Psoas muscle (tissue), 8 donors: ENCODE results near the gene CPOX. TPM values are rescaled to one million over a fixed set of nuclear protein-coding genes. Genes with fewer than 3 reads are reported as not detected.

Source experiments
- ATAC-seq, 4 donors: fragments of 200-7000 bp; cut with Tn5 transposase; one replicate each; pipeline ENCODE4 v1.9.1; 2020; ENCODE audit warnings: moderate library complexity in 3 of 4, mild to moderate bottlenecking in 2 of 4
- DNase-seq, 2 donors: peaks; one replicate each; pipeline ENCODE4 v3.0.0-alpha.2; 2020
- H3K27ac ChIP-seq: fragments of 200-600 bp; one replicate; pipeline ENCODE4 v1.8.0; 2022
- H3K27me3 ChIP-seq, 3 donors: fragments of 200-600 bp in 1 of 3; one replicate each; pipeline versions ENCODE4 v1.6.1 to v1.8.0; 2013 to 2022; ENCODE audit warnings: low read length in 2 of 3, mild to moderate bottlenecking in 2 of 3, moderate library complexity in 1 of 3; ENCODE audit not compliant: insufficient read depth in 3 of 3
- H3K36me3 ChIP-seq, 2 donors: fragments of 200-600 bp in 1 of 2; one replicate each; pipeline versions ENCODE4 v1.6.1 to v1.8.0; 2013 to 2022; ENCODE audit warnings: low read depth in 1 of 2, mild to moderate bottlenecking in 1 of 2, moderate library complexity in 1 of 2; ENCODE audit not compliant: insufficient read depth in 1 of 2
- H3K4me1 ChIP-seq: fragments of 200-600 bp; one replicate; pipeline ENCODE4 v1.8.0; 2022
- H3K4me3 ChIP-seq: fragments of 200-600 bp; one replicate; pipeline ENCODE4 v1.8.0; 2022; ENCODE audit warnings: mild to moderate bottlenecking
- H3K9me3 ChIP-seq: fragments of 200-600 bp; one replicate; pipeline ENCODE4 v1.8.0; 2022
- WGBS, 3 donors: extraction: QIAGEN DNeasy Blood & Tissue Kit; methylation state at CpG; one replicate each; pipeline versions ENCODE4 v1.1.6 to v1.1.7; 2013; 5-methylcytosine and 5-hydroxymethylcytosine counted together
- intact Hi-C, 2 donors: fragments of 100-400 bp; cut with DNase I; formaldehyde crosslinking; loops; one replicate each; pipeline versions ENCODE4 v1.11.0 to v1.14.2; 2022
- polyA plus RNA-seq, 3 donors: library from polyadenylated mRNA; stranded (reverse); fragments of 200-250 nt; gene quantifications; one replicate each; pipeline ENCODE4 v1.2.3, GENCODE V29; 2013
- total RNA-seq, 4 donors: library from RNA; stranded (reverse); fragmentation: NEBNext Ultra II Directional in 2 of 4; extraction: Animal tissue kit (Norgen Biotek cat#: 25700) in 2 of 4; gene quantifications; one replicate each; pipeline versions ENCODE4 v1.2.1 to v1.2.4, GENCODE V29; 2021 to 2023
- TF ChIP-seq, protein P1 (sequence below): fragments of 200-600 bp; IDR thresholded peaks from one replicate; pipeline ENCODE4 v1.8.0; 2022; ENCODE audit warnings: antibody characterized with exemption
- donor health status: healthy with polysubstance abuse.
- donor health status: DM: no; HTN: no; CAD: no; lungs with moderate emphysema.
- donor health status: Bipolar disorder and iron deficiency.
- donor health status: healthy.
- donor health status: DM: yes; HTN: yes; CAD: no.
- donor health status: DM: no; HTN: no; CAD: no.
- donor health status: DM: no; HTN: no; CAD: no.
- donor health status: DM: yes; HTN: yes; CAD: no.

CPOX gene
- total and polyA plus RNA-seq, 7 donors: 5.8 to 16.4 (median 7.1) TPM

DNA sequence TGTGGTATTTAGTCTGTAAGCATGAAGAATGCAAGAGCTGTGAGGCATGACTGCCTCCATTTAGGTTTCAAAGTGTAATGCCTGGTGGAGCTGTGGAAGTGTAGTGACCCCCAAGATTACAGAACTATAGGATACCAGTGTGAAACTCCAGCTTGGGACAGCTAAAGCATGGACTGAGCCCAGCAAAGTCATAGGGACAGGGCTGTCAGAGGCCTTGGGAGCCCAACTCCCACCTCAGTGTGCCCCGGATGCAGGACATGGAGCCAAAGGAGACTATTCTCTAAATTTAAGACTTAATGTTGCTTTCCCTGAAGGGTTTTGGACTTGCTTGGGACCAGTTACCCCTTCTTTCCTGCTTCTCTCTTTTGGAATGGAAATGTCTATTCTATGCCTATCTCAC lies 50.8 kb downstream of the CPOX start:
- H3K36me3 ChIP-seq: no peaks in the 10 kb centered on the region
- DNase-seq: no peak
- no peak for ATAC-seq
- TF ChIP-seq, protein P1, sequence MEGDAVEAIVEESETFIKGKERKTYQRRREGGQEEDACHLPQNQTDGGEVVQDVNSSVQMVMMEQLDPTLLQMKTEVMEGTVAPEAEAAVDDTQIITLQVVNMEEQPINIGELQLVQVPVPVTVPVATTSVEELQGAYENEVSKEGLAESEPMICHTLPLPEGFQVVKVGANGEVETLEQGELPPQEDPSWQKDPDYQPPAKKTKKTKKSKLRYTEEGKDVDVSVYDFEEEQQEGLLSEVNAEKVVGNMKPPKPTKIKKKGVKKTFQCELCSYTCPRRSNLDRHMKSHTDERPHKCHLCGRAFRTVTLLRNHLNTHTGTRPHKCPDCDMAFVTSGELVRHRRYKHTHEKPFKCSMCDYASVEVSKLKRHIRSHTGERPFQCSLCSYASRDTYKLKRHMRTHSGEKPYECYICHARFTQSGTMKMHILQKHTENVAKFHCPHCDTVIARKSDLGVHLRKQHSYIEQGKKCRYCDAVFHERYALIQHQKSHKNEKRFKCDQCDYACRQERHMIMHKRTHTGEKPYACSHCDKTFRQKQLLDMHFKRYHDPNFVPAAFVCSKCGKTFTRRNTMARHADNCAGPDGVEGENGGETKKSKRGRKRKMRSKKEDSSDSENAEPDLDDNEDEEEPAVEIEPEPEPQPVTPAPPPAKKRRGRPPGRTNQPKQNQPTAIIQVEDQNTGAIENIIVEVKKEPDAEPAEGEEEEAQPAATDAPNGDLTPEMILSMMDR: no peak
- intact Hi-C loops: no loop called here
- no peaks in the 10 kb centered on the region for H3K9me3 ChIP-seq
- H3K27ac ChIP-seq: no peak overlapping the region
- 87 to 95% (median 89%) methylated on average over 1 of the region's 1 CpG for WGBS, 3 donors
- H3K27me3 ChIP-seq: no peaks in the 10 kb centered on the region
- no peak overlapping the region for H3K4me3 ChIP-seq
- no peaks in the 10 kb centered on the region for H3K4me1 ChIP-seq

- intact Hi-C loops: no loop called here
- 94 to 95% (median 94%) methylated on average over 1 of the region's 1 CpG for WGBS, 3 donors
- Histone ChIP-seq H3K27me3 (no peaks in the 10 kb centered on the region), H3K36me3 (no peaks in the 10 kb centered on the region), H3K4me3 (no peak overlapping the region), H3K4me1 (no peaks in the 10 kb centered on the region), H3K27ac (no peak overlapping the region), H3K9me3 (no peaks in the 10 kb centered on the region)
- DNase-seq: no peak
- TF ChIP-seq, protein P1: no peak
- ATAC-seq: no peak
Measured at GRCh38 chr3:98541695-98542094, 51.7 kb downstream of the CPOX start.

DNA sequence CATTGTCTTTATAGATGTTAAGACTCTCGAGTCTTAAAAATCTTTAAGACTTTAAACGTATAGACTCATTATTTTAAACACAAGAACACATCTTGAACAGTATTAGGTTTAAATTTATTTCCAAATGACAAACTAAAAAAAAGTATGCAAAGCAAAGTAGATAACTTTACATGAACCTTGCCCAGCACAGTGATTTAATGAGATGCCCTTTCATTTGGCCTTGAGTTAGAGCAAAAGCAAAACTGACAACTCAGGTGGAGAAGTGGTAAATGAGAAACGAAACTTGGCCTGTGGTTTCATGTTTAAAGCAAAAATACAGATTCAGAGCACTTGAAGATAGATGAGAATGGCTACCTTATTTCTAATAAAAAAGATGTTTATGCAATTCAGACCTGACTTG lies 53.1 kb downstream of the CPOX start:
- no peak overlapping the region for H3K4me3 ChIP-seq
- H3K27ac ChIP-seq: no peak overlapping the region
- ATAC-seq: no peak
- H3K27me3 ChIP-seq: no peaks in the 10 kb centered on the region
- TF ChIP-seq, protein P1: no peak
- no peaks in the 10 kb centered on the region for H3K4me1 ChIP-seq
- H3K36me3 ChIP-seq: no peaks in the 10 kb centered on the region
- no peak for DNase-seq
- intact Hi-C loops: no loop called here
- H3K9me3 ChIP-seq: no peaks in the 10 kb centered on the region
- WGBS, 3 donors: 81 to 84% (median 81%) methylated on average over 3 of the region's 3 CpGs

- Histone ChIP-seq H3K36me3 (no peaks in the 10 kb centered on the region), H3K27ac (no peak overlapping the region), H3K4me1 (no peaks in the 10 kb centered on the region), H3K27me3 (no peaks in the 10 kb centered on the region), H3K9me3 (no peaks in the 10 kb centered on the region), H3K4me3 (no peak overlapping the region)
- intact Hi-C loops: no loop called here
- WGBS, 3 donors: 82 to 91% (median 89%) methylated on average over 6 of the region's 6 CpGs
- DNase-seq: no peak
- TF ChIP-seq, protein P1: no peak
- no peak for ATAC-seq
Measured at GRCh38 chr3:98536456-98537017, 56.9 kb downstream of the CPOX start.

DNA sequence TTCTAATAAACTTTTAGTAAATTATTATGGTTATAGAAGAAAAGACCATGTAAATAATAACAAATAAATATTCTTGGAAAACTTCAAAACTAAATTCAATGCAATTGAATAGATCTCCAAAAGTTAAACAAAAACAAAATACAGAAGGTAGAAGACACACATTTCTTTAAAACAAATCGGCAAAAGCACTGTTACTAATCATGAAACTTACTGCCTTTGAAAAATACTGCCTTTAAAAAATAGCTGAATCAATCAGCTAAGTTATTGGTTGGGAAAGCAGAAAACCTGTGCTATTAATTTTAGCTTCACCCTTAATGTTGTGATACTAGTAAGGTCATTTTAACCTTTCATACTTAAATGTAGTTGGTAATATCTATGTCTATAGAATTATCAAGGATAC lies 58.7 kb downstream of the CPOX start:
- H3K9me3 ChIP-seq: no peaks in the 10 kb centered on the region
- ATAC-seq: no peak
- H3K4me1 ChIP-seq: peaks cover 3% of the 10 kb centered on the region
- no peak for DNase-seq
- H3K36me3 ChIP-seq: no peaks in the 10 kb centered on the region
- H3K27me3 ChIP-seq: no peaks in the 10 kb centered on the region
- no peak overlapping the region for H3K27ac ChIP-seq
- no peak overlapping the region for H3K4me3 ChIP-seq
- intact Hi-C loops: no loop called here
- TF ChIP-seq, protein P1: no peak
- 84 to 96% (median 90%) methylated on average over 1 of the region's 1 CpG for WGBS, 3 donors
